CD4-positive, CD25-positive, alpha-beta regulatory T cell (primary cell): ENCODE results near the gene RAPGEF2. TPM values are rescaled to one million over a fixed set of nuclear protein-coding genes. Genes with fewer than 3 reads are reported as not detected.
A peak's percentile ranks its signal among the peaks of the same experiment; 100 is the strongest.
"Not testable (repeated sequence)": the region's sequence is repeated elsewhere in the genome, so short reads cannot be mapped to it uniquely, and the experiment has no call there.

Experiments
- ATAC-seq, 2 donors: fragments of 150-1000 bp; cut with Tn5 transposase; one replicate each; pipeline ENCODE4 v1.10.0; 2021; ENCODE audit warnings: low read depth in 2 of 2, moderate number of reproducible peaks in 2 of 2, moderate library complexity in 1 of 2
- DNase-seq, 3 donors: peaks; one replicate each; pipeline versions ENCODE4 v3.0.0 to v3.0.0-alpha.2; 2012 to 2022; ENCODE audit warnings: mixed read lengths in 1 of 3
- H3K27ac ChIP-seq: one replicate; pipeline ENCODE4 v1.7.0; 2013; ENCODE audit warnings: mild to moderate bottlenecking, low read length; ENCODE audit not compliant: insufficient read depth, poor library complexity, severe bottlenecking
- H3K27me3 ChIP-seq: one replicate; pipeline ENCODE4 v1.7.0; 2013; ENCODE audit warnings: low read length; ENCODE audit not compliant: control insufficient read depth, insufficient read depth
- H3K36me3 ChIP-seq: one replicate; pipeline ENCODE4 v1.7.0; 2013; ENCODE audit warnings: mild to moderate bottlenecking, low read length, moderate library complexity; ENCODE audit not compliant: control insufficient read depth, insufficient read depth
- H3K4me1 ChIP-seq: 2 replicates; pipeline ENCODE4 v1.7.0; 2013; ENCODE audit warnings: mild to moderate bottlenecking, low read length; ENCODE audit not compliant: insufficient read depth, control insufficient read depth, poor library complexity, severe bottlenecking
- H3K4me3 ChIP-seq: one replicate; pipeline ENCODE4 v1.7.0; 2013; ENCODE audit warnings: low read depth, mild to moderate bottlenecking, low read length, moderate library complexity
- H3K9me3 ChIP-seq, 2 experiments: 1 replicate in 1 of 2; 2 replicates in 1 of 2; pipeline ENCODE4 v1.7.0; 2013; ENCODE audit warnings: low read length in 2 of 2, mild to moderate bottlenecking in 1 of 2, moderate library complexity in 1 of 2; ENCODE audit not compliant: control insufficient read depth in 2 of 2
- H3K27ac Mint-ChIP-seq, 3 donors: one replicate each; pipeline ENCODE4 v1.8.0; 2020 to 2022; ENCODE audit warnings: mild to moderate bottlenecking in 3 of 3, mixed read lengths in 3 of 3, moderate library complexity in 2 of 3
- H3K27me3 Mint-ChIP-seq: one replicate; pipeline ENCODE4 v1.8.0; 2022; ENCODE audit warnings: mild to moderate bottlenecking, mixed read lengths
- H3K36me3 Mint-ChIP-seq: one replicate; pipeline ENCODE4 v1.8.0; 2020; ENCODE audit warnings: mixed read lengths
- H3K4me1 Mint-ChIP-seq, 4 donors: one replicate each; pipeline ENCODE4 v1.8.0; 2020 to 2022; ENCODE audit warnings: mixed read lengths in 4 of 4, mild to moderate bottlenecking in 1 of 4
- H3K4me3 Mint-ChIP-seq, 4 donors: one replicate each; pipeline ENCODE4 v1.8.0; 2020 to 2022; ENCODE audit warnings: mild to moderate bottlenecking in 4 of 4, mixed read lengths in 4 of 4, moderate library complexity in 3 of 4
- H3K9me3 Mint-ChIP-seq, 7 donors: one replicate each; pipeline ENCODE4 v1.8.0; 2020 to 2022; ENCODE audit warnings: mixed read lengths in 7 of 7, mild to moderate bottlenecking in 3 of 7, moderate library complexity in 2 of 7
- polyA plus RNA-seq, 4 donors: library from polyadenylated mRNA; unstranded; fragments of 300-500 nt; fragmentation: Illumina TruSeq; gene quantifications; one replicate each; pipeline ENCODE4 v1.2.3, GENCODE V29; 2021
- total RNA-seq: library from RNA; stranded (reverse); gene quantifications from one replicate; pipeline ENCODE4 v1.2.3, GENCODE V29; 2022

RAPGEF2 gene
- total and polyA plus RNA-seq, 5 donors from 2014 or later: 0.54 to 26.9 (median 1.3) TPM

GRCh38 chr4:159315879-159316278 lies 213.0 kb downstream of the RAPGEF2 start:
- H3K36me3 ChIP-seq, H3K9me3 ChIP-seq, H3K27ac ChIP-seq, H3K27me3 ChIP-seq, DNase-seq, H3K27me3 Mint-ChIP-seq, H3K9me3 Mint-ChIP-seq, H3K4me3 Mint-ChIP-seq, H3K4me3 ChIP-seq, ATAC-seq: not testable (repeated sequence)
- H3K4me1 ChIP-seq: peaks cover 10% of the 10 kb centered on the region
- H3K4me1 Mint-ChIP-seq: peaks cover 12 to 20% (median 14%) of the 10 kb centered on the region in 4 donors
- peak overlapping the region in 1 of 3 donors; percentile 47 for H3K27ac Mint-ChIP-seq
- H3K36me3 Mint-ChIP-seq: peaks cover 19% of the 10 kb centered on the region

GRCh38 chr4:159317203-159317602 lies 214.3 kb downstream of the RAPGEF2 start:
- Mint-ChIP-seq H3K4me1 (peaks cover 5 to 7% (median 7%) of the 10 kb centered on the region in 4 donors), H3K9me3 (no peaks in the 10 kb centered on the region), H3K36me3 (peaks cover 19% of the 10 kb centered on the region), H3K27me3 (no peaks in the 10 kb centered on the region), H3K4me3 (no peak overlapping the region), H3K27ac (no peak overlapping the region)
- DNase-seq (no peak), ATAC-seq (no peak)
- Histone ChIP-seq H3K4me3 (no peak overlapping the region), H3K36me3 (peaks cover 1% of the 10 kb centered on the region), H3K27me3 (no peaks in the 10 kb centered on the region), H3K4me1 (no peaks in the 10 kb centered on the region), H3K9me3 (no peaks in the 10 kb centered on the region), H3K27ac (no peak overlapping the region)

GRCh38 chr4:159319027-159319426 lies 216.1 kb downstream of the RAPGEF2 start:
- no peak overlapping the region for H3K4me3 ChIP-seq
- no peak for ATAC-seq
- no peak overlapping the region for H3K4me3 Mint-ChIP-seq
- H3K36me3 Mint-ChIP-seq: peaks cover 27% of the 10 kb centered on the region
- peaks cover 0 to 7% (median 2%) of the 10 kb centered on the region in 4 donors for H3K4me1 Mint-ChIP-seq
- no peak overlapping the region for H3K27ac ChIP-seq
- H3K9me3 Mint-ChIP-seq: no peaks in the 10 kb centered on the region
- no peak for DNase-seq
- H3K4me1 ChIP-seq: no peaks in the 10 kb centered on the region
- no peaks in the 10 kb centered on the region for H3K27me3 ChIP-seq
- no peak overlapping the region for H3K27ac Mint-ChIP-seq
- no peaks in the 10 kb centered on the region for H3K9me3 ChIP-seq
- H3K27me3 Mint-ChIP-seq: no peaks in the 10 kb centered on the region
- H3K36me3 ChIP-seq: peaks cover 4% of the 10 kb centered on the region

- Histone ChIP-seq H3K27me3 (no peaks in the 10 kb centered on the region), H3K9me3 (no peaks in the 10 kb centered on the region), H3K4me3 (no peak overlapping the region), H3K36me3 (peaks cover 4% of the 10 kb centered on the region), H3K4me1 (no peaks in the 10 kb centered on the region), H3K27ac (no peak overlapping the region)
- no peak overlapping the region for H3K27ac Mint-ChIP-seq
- no peaks in the 10 kb centered on the region for H3K9me3 Mint-ChIP-seq
- ATAC-seq (no peak), DNase-seq (no peak)
- peaks cover 0 to 4% (median 0%) of the 10 kb centered on the region in 4 donors for H3K4me1 Mint-ChIP-seq
- no peaks in the 10 kb centered on the region for H3K27me3 Mint-ChIP-seq
- no peak overlapping the region for H3K4me3 Mint-ChIP-seq
- peaks cover 26% of the 10 kb centered on the region for H3K36me3 Mint-ChIP-seq
Observed at GRCh38 chr4:159326480-159326879, 223.6 kb downstream of the RAPGEF2 start.

- Histone ChIP-seq H3K9me3 (no peaks in the 10 kb centered on the region), H3K4me1 (no peaks in the 10 kb centered on the region), H3K27ac (no peak overlapping the region), H3K36me3 (peaks cover 5% of the 10 kb centered on the region), H3K4me3 (no peak overlapping the region), H3K27me3 (no peaks in the 10 kb centered on the region)
- no peak overlapping the region for H3K4me3 Mint-ChIP-seq
- no peak overlapping the region for H3K27ac Mint-ChIP-seq
- no peaks in the 10 kb centered on the region for H3K4me1 Mint-ChIP-seq
- ATAC-seq (no peak), DNase-seq (no peak)
- H3K36me3 Mint-ChIP-seq: peaks cover 23% of the 10 kb centered on the region
- no peaks in the 10 kb centered on the region for H3K9me3 Mint-ChIP-seq
- H3K27me3 Mint-ChIP-seq: no peaks in the 10 kb centered on the region
Observed at GRCh38 chr4:159328766-159329165, 225.9 kb downstream of the RAPGEF2 start.

- Histone ChIP-seq H3K27me3 (no peaks in the 10 kb centered on the region), H3K4me1 (no peaks in the 10 kb centered on the region), H3K36me3 (peaks cover 12% of the 10 kb centered on the region), H3K27ac (no peak overlapping the region), H3K9me3 (no peaks in the 10 kb centered on the region), H3K4me3 (no peak overlapping the region)
- DNase-seq: no peak
- Mint-ChIP-seq H3K4me3 (no peak overlapping the region), H3K36me3 (peaks cover 37% of the 10 kb centered on the region), H3K27ac (no peak overlapping the region), H3K4me1 (peaks cover 0 to 5% (median 0%) of the 10 kb centered on the region in 4 donors), H3K9me3 (no peaks in the 10 kb centered on the region), H3K27me3 (no peaks in the 10 kb centered on the region)
- ATAC-seq: no peak
Observed at GRCh38 chr4:159334461-159334860, 231.6 kb downstream of the RAPGEF2 start.

GRCh38 chr4:159337041-159337440 lies 234.2 kb downstream of the RAPGEF2 start:
- H3K27ac ChIP-seq: no peak overlapping the region
- no peak for ATAC-seq
- H3K4me3 ChIP-seq: no peak overlapping the region
- H3K4me3 Mint-ChIP-seq: no peak overlapping the region
- peaks cover 39% of the 10 kb centered on the region for H3K36me3 Mint-ChIP-seq
- H3K4me1 Mint-ChIP-seq: peaks cover 0 to 5% (median 0%) of the 10 kb centered on the region in 4 donors
- H3K27me3 ChIP-seq: no peaks in the 10 kb centered on the region
- DNase-seq: no peak
- H3K27ac Mint-ChIP-seq: no peak overlapping the region
- peaks cover 14% of the 10 kb centered on the region for H3K36me3 ChIP-seq
- H3K9me3 Mint-ChIP-seq: no peaks in the 10 kb centered on the region
- H3K4me1 ChIP-seq: no peaks in the 10 kb centered on the region
- H3K9me3 ChIP-seq: no peaks in the 10 kb centered on the region
- H3K27me3 Mint-ChIP-seq: no peaks in the 10 kb centered on the region

GRCh38 chr4:159341522-159341921 lies 238.6 kb downstream of the RAPGEF2 start:
- Histone ChIP-seq H3K4me1 (no peaks in the 10 kb centered on the region), H3K4me3 (no peak overlapping the region), H3K36me3 (peaks cover 21% of the 10 kb centered on the region), H3K27me3 (no peaks in the 10 kb centered on the region), H3K27ac (no peak overlapping the region), H3K9me3 (no peaks in the 10 kb centered on the region)
- H3K4me3 Mint-ChIP-seq: no peak overlapping the region
- no peaks in the 10 kb centered on the region for H3K4me1 Mint-ChIP-seq
- H3K27ac Mint-ChIP-seq: no peak overlapping the region
- H3K36me3 Mint-ChIP-seq: peaks cover 55% of the 10 kb centered on the region
- H3K27me3 Mint-ChIP-seq: no peaks in the 10 kb centered on the region
- H3K9me3 Mint-ChIP-seq: no peaks in the 10 kb centered on the region
- no peak for DNase-seq
- ATAC-seq: no peak
